Dedifferentiated amniotic fluid mesenchymal stem cell (primary cell): ENCODE measurements around the gene ARAP3.

ENCODE experiments used
- DNase-seq: peaks from one replicate; pipeline ENCODE4 v3.0.0-alpha.2; 2016; ENCODE audit errors: extremely low spot score

Gene ARAP3

GRCh38 chr5:141639357-141640050, 42.5 kb downstream of the ARAP3 start:
- DNase-seq = no peak

GRCh38 chr5:141638771-141639170, 43.3 kb downstream of the ARAP3 start:
- no peak for DNase-seq

- DNase-seq = no peak
Observed at GRCh38 chr5:141637767-141638419, 44.1 kb downstream of the ARAP3 start.

GRCh38 chr5:141637123-141637766, 44.8 kb downstream of the ARAP3 start:
- no peak for DNase-seq

GRCh38 chr5:141636413-141637122, 45.5 kb downstream of the ARAP3 start, which contains the start of the genes HDAC3 and RELL2:
Gene HDAC3, minus strand, starts transcription at chr5:141636849. Its CDS starts 59 bp downstream, at chr5:141636790.
Gene RELL2, plus strand, starts transcription at chr5:141636997. Its CDS starts 1,229 bp downstream, at chr5:141638226.
- peak; percentile 81 for DNase-seq

- no peak for DNase-seq
Observed at GRCh38 chr5:141636106-141636412, 46.0 kb downstream of the ARAP3 start.

- no peak for DNase-seq
Observed at GRCh38 chr5:141635646-141636045, 46.4 kb downstream of the ARAP3 start.

GRCh38 chr5:141634720-141635119, 47.3 kb downstream of the ARAP3 start:
- DNase-seq = no peak

- no peak for DNase-seq
Observed at GRCh38 chr5:141633871-141634561, 48.0 kb downstream of the ARAP3 start.

GRCh38 chr5:141632650-141633049, 49.4 kb downstream of the ARAP3 start:
- no peak for DNase-seq

GRCh38 chr5:141630570-141631140, 51.4 kb downstream of the ARAP3 start:
- DNase-seq = no peak

- no peak for DNase-seq
Observed at GRCh38 chr5:141628175-141628788, 53.7 kb downstream of the ARAP3 start.

GRCh38 chr5:141623611-141624010, 58.4 kb downstream of the ARAP3 start:
- no peak for DNase-seq

GRCh38 chr5:141623186-141623585, 58.8 kb downstream of the ARAP3 start:
- DNase-seq = no peak

GRCh38 chr5:141618804-141619554, 63.1 kb downstream of the ARAP3 start, which contains the start of gene DIAPH1:
Gene DIAPH1, minus strand, starts transcription at chr5:141619000. Its CDS starts 86 bp downstream, at chr5:141618914.
- peak; percentile 74 for DNase-seq

- DNase-seq = no peak
Observed at GRCh38 chr5:141618030-141618803, 63.8 kb downstream of the ARAP3 start.

GRCh38 chr5:141617682-141618029, 64.4 kb downstream of the ARAP3 start:
- no peak for DNase-seq

GRCh38 chr5:141617128-141617527, 64.9 kb downstream of the ARAP3 start:
- no peak for DNase-seq

GRCh38 chr5:141615991-141616720, 65.9 kb downstream of the ARAP3 start:
- no peak for DNase-seq
